NAMALWA (cell line): ENCODE data around the gene RASIP1.

Source experiments
- DNase-seq: peaks from one replicate; pipeline ENCODE4 v3.0.0-alpha.2; 2015; ENCODE audit warnings: low spot score

Gene RASIP1

GRCh38 chr19:48756212-48756611 is 15.8 kb upstream of the RASIP1 start:
- no peak for DNase-seq

GRCh38 chr19:48755787-48756186 is 15.4 kb upstream of the RASIP1 start:
- DNase-seq: no peak

GRCh38 chr19:48755084-48755641 is 14.8 kb upstream of the RASIP1 start, which contains the start of gene FGF21:
TSS of gene FGF21 (plus strand) at chr19:48755524. CDS start at chr19:48756237, 713 bp downstream.
- no peak for DNase-seq

GRCh38 chr19:48752496-48753365 is 12.3 kb upstream of the RASIP1 start, which contains the start of gene FUT1:
TSS of gene FUT1 (minus strand) at chr19:48752641. CDS start at chr19:48751281, 1,360 bp downstream.
- DNase-seq: peak; percentile 51

GRCh38 chr19:48751845-48752495 is 11.6 kb upstream of the RASIP1 start:
- no peak for DNase-seq

- no peak for DNase-seq
Observed at GRCh38 chr19:48750771-48751504, 10.5 kb upstream of the RASIP1 start.

GRCh38 chr19:48750351-48750750 is 9.9 kb upstream of the RASIP1 start:
- no peak for DNase-seq

GRCh38 chr19:48749571-48750198 is 9.3 kb upstream of the RASIP1 start:
- DNase-seq: no peak

GRCh38 chr19:48746738-48747575 is 6.5 kb upstream of the RASIP1 start, which contains the start of gene IZUMO1:
TSS of gene IZUMO1 (minus strand) at chr19:48746909. CDS start at chr19:48745859, 1,050 bp downstream.
- DNase-seq: peak; percentile 93

GRCh38 chr19:48746110-48746509 is 5.7 kb upstream of the RASIP1 start:
- no peak for DNase-seq

- peak; percentile 85 for DNase-seq
Observed at GRCh38 chr19:48745208-48745995, 5.0 kb upstream of the RASIP1 start.

- DNase-seq: no peak
Observed at GRCh38 chr19:48742096-48742495, 1.7 kb upstream of the RASIP1 start.

- DNase-seq: peak; percentile 70
Observed at GRCh38 chr19:48741129-48741999, 954 bp upstream of the RASIP1 start.

GRCh38 chr19:48739404-48740163 is 826 bp downstream of the RASIP1 start:
- DNase-seq: no peak

- peak; percentile 93 for DNase-seq
Observed at GRCh38 chr19:48738557-48739403, 1.6 kb downstream of the RASIP1 start.

- no peak for DNase-seq
Observed at GRCh38 chr19:48737360-48737998, 2.9 kb downstream of the RASIP1 start.
